Measurements from ENCODE around the gene MOB3C.

Gene MOB3C

DNA sequence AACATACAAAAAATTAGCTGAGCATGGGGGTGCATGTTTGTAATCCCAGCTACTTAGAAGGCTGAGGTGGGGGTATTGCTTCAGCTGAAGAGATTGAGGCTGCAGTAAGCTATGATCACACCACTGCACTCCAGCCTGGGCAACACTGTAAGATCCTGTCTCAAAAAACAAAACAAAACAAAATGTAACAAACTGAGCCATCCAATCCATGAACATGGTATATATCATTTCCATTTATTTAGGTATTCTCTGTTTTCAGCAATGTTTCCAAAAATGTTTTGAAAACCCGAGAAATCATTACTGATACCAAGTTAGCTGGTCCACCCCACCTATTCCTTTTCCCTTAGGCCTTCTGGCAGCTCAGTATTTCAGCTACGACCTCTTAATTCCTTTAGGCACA is 33.2 kb upstream of the MOB3C start:
- TF ChIP-seq, protein P1, sequence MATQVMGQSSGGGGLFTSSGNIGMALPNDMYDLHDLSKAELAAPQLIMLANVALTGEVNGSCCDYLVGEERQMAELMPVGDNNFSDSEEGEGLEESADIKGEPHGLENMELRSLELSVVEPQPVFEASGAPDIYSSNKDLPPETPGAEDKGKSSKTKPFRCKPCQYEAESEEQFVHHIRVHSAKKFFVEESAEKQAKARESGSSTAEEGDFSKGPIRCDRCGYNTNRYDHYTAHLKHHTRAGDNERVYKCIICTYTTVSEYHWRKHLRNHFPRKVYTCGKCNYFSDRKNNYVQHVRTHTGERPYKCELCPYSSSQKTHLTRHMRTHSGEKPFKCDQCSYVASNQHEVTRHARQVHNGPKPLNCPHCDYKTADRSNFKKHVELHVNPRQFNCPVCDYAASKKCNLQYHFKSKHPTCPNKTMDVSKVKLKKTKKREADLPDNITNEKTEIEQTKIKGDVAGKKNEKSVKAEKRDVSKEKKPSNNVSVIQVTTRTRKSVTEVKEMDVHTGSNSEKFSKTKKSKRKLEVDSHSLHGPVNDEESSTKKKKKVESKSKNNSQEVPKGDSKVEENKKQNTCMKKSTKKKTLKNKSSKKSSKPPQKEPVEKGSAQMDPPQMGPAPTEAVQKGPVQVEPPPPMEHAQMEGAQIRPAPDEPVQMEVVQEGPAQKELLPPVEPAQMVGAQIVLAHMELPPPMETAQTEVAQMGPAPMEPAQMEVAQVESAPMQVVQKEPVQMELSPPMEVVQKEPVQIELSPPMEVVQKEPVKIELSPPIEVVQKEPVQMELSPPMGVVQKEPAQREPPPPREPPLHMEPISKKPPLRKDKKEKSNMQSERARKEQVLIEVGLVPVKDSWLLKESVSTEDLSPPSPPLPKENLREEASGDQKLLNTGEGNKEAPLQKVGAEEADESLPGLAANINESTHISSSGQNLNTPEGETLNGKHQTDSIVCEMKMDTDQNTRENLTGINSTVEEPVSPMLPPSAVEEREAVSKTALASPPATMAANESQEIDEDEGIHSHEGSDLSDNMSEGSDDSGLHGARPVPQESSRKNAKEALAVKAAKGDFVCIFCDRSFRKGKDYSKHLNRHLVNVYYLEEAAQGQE (IDR thresholded peaks at IDR 0.05; ENCODE audit: insufficient read depth in 1 of 2, low read depth in 2 of 2, low read length in 2 of 2): no peak
- TF ChIP-seq POLR2AphosphoS5 (IDR thresholded peaks at IDR 0.05; ENCODE audit: low read depth, low read length) (no peak), TAF1 (IDR thresholded peaks at IDR 0.05; ENCODE audit: borderline replicate concordance, insufficient read depth, low read length) (no peak), FOXP2 (optimal IDR thresholded peaks at IDR 0.05; ENCODE audit: borderline replicate concordance, extremely low read depth, extremely low read length, insufficient read depth) (no peak), SIN3A (IDR thresholded peaks at IDR 0.05; ENCODE audit: borderline replicate concordance, insufficient read depth, low read length) (no peak)

DNA sequence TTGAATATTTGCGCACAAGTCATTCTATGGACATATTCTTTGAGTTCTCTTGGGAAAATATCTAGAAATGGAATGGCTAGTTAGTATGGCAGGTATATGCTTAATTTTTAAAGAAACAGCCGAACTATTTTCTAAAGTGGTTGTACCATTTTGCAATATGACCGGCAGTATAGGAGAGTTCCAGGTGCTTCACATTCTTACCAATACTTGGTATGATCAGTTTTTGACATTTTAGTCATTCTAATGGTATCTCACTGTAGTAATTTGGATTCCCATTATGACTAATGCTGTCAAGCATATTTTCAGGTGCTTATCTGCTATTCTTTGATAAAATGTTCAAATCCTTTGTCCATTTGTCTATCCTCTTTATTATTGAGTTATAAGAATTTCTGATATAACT is 31.0 kb upstream of the MOB3C start:
- TF ChIP-seq TAF1 (IDR thresholded peaks at IDR 0.05; ENCODE audit: borderline replicate concordance, insufficient read depth, low read length) (no peak), SIN3A (IDR thresholded peaks at IDR 0.05; ENCODE audit: borderline replicate concordance, insufficient read depth, low read length) (no peak), POLR2AphosphoS5 (IDR thresholded peaks at IDR 0.05; ENCODE audit: low read depth, low read length) (no peak)
- TF ChIP-seq, protein P1 (IDR thresholded peaks at IDR 0.05; ENCODE audit: insufficient read depth in 1 of 2, low read depth in 2 of 2, low read length in 2 of 2): no peak

DNA sequence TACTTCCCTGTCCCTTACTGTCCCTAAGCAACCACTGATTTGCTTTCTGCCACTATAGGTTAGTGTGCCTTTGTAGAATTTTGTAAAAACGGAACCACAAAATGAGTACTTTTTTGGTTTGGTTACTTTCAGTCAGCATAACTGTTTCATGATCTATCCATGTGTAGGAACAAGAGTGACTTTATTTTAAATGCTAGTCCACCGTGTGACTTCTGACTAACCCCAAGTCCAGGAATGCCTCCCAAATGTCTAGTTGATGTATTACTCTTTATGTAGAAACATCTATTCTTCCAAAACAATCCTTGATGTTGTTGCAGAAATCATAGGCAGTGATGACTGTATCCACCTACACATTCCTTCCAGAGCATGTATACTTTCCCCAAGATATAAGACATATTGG is 30.2 kb upstream of the MOB3C start:
- TF ChIP-seq SIN3A (IDR thresholded peaks at IDR 0.05; ENCODE audit: borderline replicate concordance, insufficient read depth, low read length) (no peak), FOXP2 (optimal IDR thresholded peaks at IDR 0.05; ENCODE audit: borderline replicate concordance, extremely low read depth, extremely low read length, insufficient read depth) (no peak), TAF1 (IDR thresholded peaks at IDR 0.05; ENCODE audit: borderline replicate concordance, insufficient read depth, low read length) (no peak), POLR2AphosphoS5 (IDR thresholded peaks at IDR 0.05; ENCODE audit: low read depth, low read length) (no peak)
- TF ChIP-seq, protein P1 (IDR thresholded peaks at IDR 0.05; ENCODE audit: insufficient read depth in 1 of 2, low read depth in 2 of 2, low read length in 2 of 2): no peak

DNA sequence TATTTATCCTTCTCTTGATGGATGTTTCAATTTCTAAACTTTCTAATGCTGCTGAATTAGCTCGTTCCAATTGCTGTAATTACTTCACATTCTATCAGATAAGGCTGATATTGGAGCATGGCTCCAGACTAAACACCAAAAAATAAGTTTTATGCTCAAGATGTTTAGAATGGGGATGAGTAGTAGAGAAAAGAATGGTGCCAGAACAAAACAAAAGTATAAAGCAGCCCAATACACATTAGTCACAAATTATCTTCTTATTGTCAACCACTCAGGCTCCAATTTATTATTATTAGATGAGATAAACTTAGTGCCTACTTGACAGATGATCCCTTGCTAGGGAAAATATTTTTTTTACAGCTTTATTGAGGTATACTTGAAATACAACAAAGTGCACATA is 29.7 kb upstream of the MOB3C start:
- TF ChIP-seq, protein P1 (IDR thresholded peaks at IDR 0.05; ENCODE audit: insufficient read depth in 1 of 2, low read depth in 2 of 2, low read length in 2 of 2): no peak
- no peak for TF ChIP-seq TAF1 (IDR thresholded peaks at IDR 0.05; ENCODE audit: borderline replicate concordance, insufficient read depth, low read length)

DNA sequence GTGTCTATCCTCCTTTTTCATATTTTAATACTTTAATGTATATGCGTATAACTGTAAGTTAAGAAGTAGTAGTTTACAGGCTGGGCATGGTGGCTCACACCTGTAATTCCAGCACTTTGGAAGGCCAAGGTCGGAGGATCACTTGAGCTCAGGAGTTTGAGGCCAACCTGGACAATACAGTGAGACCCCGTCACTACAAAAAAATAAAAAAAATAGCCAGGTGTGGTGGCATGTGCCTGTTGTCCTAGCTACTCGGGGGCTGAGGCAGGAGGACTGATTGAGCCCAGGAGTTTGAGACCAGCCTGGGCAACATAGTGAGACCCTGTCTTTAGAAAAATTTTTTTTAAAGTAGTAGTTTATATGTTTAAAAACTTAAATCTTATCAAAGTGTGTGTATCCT is 29.2 kb upstream of the MOB3C start:
- TF ChIP-seq SIN3A (IDR thresholded peaks at IDR 0.05; ENCODE audit: borderline replicate concordance, insufficient read depth, low read length) (no peak), POLR2AphosphoS5 (IDR thresholded peaks at IDR 0.05; ENCODE audit: low read depth, low read length) (no peak), FOXP2 (optimal IDR thresholded peaks at IDR 0.05; ENCODE audit: borderline replicate concordance, extremely low read depth, extremely low read length, insufficient read depth) (no peak), TAF1 (IDR thresholded peaks at IDR 0.05; ENCODE audit: borderline replicate concordance, insufficient read depth, low read length) (no peak)
- TF ChIP-seq, protein P1 (IDR thresholded peaks at IDR 0.05; ENCODE audit: insufficient read depth in 1 of 2, low read depth in 2 of 2, low read length in 2 of 2): no peak
